Measurements from ENCODE around the gene CNPY2. TPM values are rescaled to one million over a fixed set of nuclear protein-coding genes. Genes with fewer than 3 reads are reported as not detected.

Gene CNPY2
- total and polyA plus RNA-seq, 4 donors, result 24.6 to 163 (median 70.7) TPM

GRCh38 chr12:56299308-56299852, 16.4 kb downstream of the CNPY2 start:
- Histone ChIP-seq H3K4me1 (ENCODE audit: control insufficient read depth in 4 of 4, insufficient read depth in 4 of 4, low read length in 3 of 4) (peaks cover 15 to 63% (median 59%) of the 10 kb centered on the region in 4 donors), H3K27me3 (ENCODE audit: control insufficient read depth in 4 of 4, insufficient read depth in 4 of 4, low read length in 3 of 4) (no peaks in the 10 kb centered on the region), H3K36me3 (ENCODE audit: control insufficient read depth in 4 of 4, insufficient read depth in 3 of 4, low read depth in 1 of 4, low read length in 3 of 4) (peaks cover 0 to 2% (median 0%) of the 10 kb centered on the region in 4 donors), H3K9me3 (ENCODE audit: control insufficient read depth in 4 of 4, low read length in 3 of 4) (no peaks in the 10 kb centered on the region), H3K9ac (ENCODE audit: low read depth in 1 of 2, low read length in 2 of 2) (peak overlapping the region; percentile 67 to 80), H3K4me3 (ENCODE audit: low read depth in 1 of 3, low read length in 3 of 3) (peak overlapping the region; percentile 70 to 97 (median 96)), H3K27ac (ENCODE audit: low read depth in 1 of 2, low read length in 2 of 2) (peak overlapping the region; percentile 86 to 95)
- WGBS, result under 1% methylated on average over 10 of the region's 10 CpGs
- no peak for DNase-seq (ENCODE audit: low spot score)
- TF ChIP-seq FOXA2 (IDR thresholded peaks at IDR 0.05), result no peak

- no peak for DNase-seq (ENCODE audit: low spot score)
- no peaks in the 10 kb centered on the region for H3K9me3 ChIP-seq (ENCODE audit: control insufficient read depth in 4 of 4, low read length in 3 of 4)
- TF ChIP-seq RXRA (IDR thresholded peaks at IDR 0.05) (no peak), SP1 (IDR thresholded peaks at IDR 0.05) (no peak), MAX (IDR thresholded peaks at IDR 0.05) (no peak), NR2F2 (IDR thresholded peaks at IDR 0.05) (no peak), RAD21 (IDR thresholded peaks at IDR 0.05) (no peak), HNF4A (conservative IDR thresholded peaks at IDR 0.05) (no peak), ZBTB33 (IDR thresholded peaks at IDR 0.05) (no peak), JUND (IDR thresholded peaks at IDR 0.05) (no peak), REST (IDR thresholded peaks at IDR 0.05) (no peak), TAF1 (conservative IDR thresholded peaks at IDR 0.05) (no peak), FOXA1 (IDR thresholded peaks at IDR 0.05) (no peak), ATF3 (IDR thresholded peaks at IDR 0.05) (no peak), EGR1 (IDR thresholded peaks at IDR 0.05; ENCODE audit: low read depth in 2 of 2) (no peak), CTCF (IDR thresholded peaks at IDR 0.05; ENCODE audit: low read depth, low read length, missing input control) (no peak), FOXA2 (IDR thresholded peaks at IDR 0.05) (no peak), YY1 (IDR thresholded peaks at IDR 0.05) (no peak), HNF4G (IDR thresholded peaks at IDR 0.05) (no peak)
- H3K27me3 ChIP-seq (ENCODE audit: control insufficient read depth in 4 of 4, insufficient read depth in 4 of 4, low read length in 3 of 4), result no peaks in the 10 kb centered on the region
- H3K27ac ChIP-seq (ENCODE audit: low read depth in 1 of 2, low read length in 2 of 2), result peak overlapping the region in 1 of 2 donors; percentile 95
- peak overlapping the region; percentile 70 to 97 (median 96) for H3K4me3 ChIP-seq (ENCODE audit: low read depth in 1 of 3, low read length in 3 of 3)
- H3K9ac ChIP-seq (ENCODE audit: low read depth in 1 of 2, low read length in 2 of 2), result peak overlapping the region; percentile 22 to 80
- peaks cover 0 to 2% (median 0%) of the 10 kb centered on the region in 4 donors for H3K36me3 ChIP-seq (ENCODE audit: control insufficient read depth in 4 of 4, insufficient read depth in 3 of 4, low read depth in 1 of 4, low read length in 3 of 4)
- peaks cover 15 to 66% (median 63%) of the 10 kb centered on the region in 4 donors for H3K4me1 ChIP-seq (ENCODE audit: control insufficient read depth in 4 of 4, insufficient read depth in 4 of 4, low read length in 3 of 4)
- 65% methylated on average over 5 of the region's 5 CpGs for WGBS
These were observed 17.0 kb downstream of the CNPY2 start for GRCh38 chr12:56298828-56299227.

All from liver (tissue), 9 donors.